ENCODE measurements around the gene MSH5. TPM values are rescaled to one million over a fixed set of nuclear protein-coding genes. Genes with fewer than 3 reads are reported as not detected.

MSH5 gene
- total RNA-seq, 3 donors from 2014 or later (not counting 1 experiment from before 2014, with no cell fraction given), result 28.2 to 44.6 (median 43.7) TPM

- Mint-ChIP-seq H3K36me3 (no peaks in the 10 kb centered on the region), H3K27ac (no peak overlapping the region), H3K4me1 (no peaks in the 10 kb centered on the region), H3K9me3 (no peaks in the 10 kb centered on the region), H3K27me3 (ENCODE audit: low read depth in 2 of 2) (no peaks in the 10 kb centered on the region), H3K4me3 (no peak overlapping the region)
- Histone ChIP-seq H3K27ac (ENCODE audit: low read length) (no peak overlapping the region), H3K27me3 (ENCODE audit: control insufficient read depth, insufficient read depth, low read length) (no peaks in the 10 kb centered on the region), H3K4me3 (ENCODE audit: low read length) (no peak overlapping the region), H3K36me3 (ENCODE audit: control insufficient read depth, insufficient read depth, low read length) (no peaks in the 10 kb centered on the region), H3K9me3 (ENCODE audit: control insufficient read depth, insufficient read depth, low read length) (no peaks in the 10 kb centered on the region), H3K4me1 (ENCODE audit: control insufficient read depth, insufficient read depth, low read length) (no peaks in the 10 kb centered on the region)
- intact Hi-C loops (cut with micrococcal nuclease), result no loop called here
- DNase-seq (no peak), ATAC-seq (no peak)
- WGBS (ENCODE audit: insufficient coverage), result 92% methylated on average over 6 of the region's 7 CpGs
- no peak for TF ChIP-seq CTCF (IDR thresholded peaks at IDR 0.05)
These were observed 10.7 kb downstream of the MSH5 start for GRCh38 chr6:31750411-31751022.

DNA sequence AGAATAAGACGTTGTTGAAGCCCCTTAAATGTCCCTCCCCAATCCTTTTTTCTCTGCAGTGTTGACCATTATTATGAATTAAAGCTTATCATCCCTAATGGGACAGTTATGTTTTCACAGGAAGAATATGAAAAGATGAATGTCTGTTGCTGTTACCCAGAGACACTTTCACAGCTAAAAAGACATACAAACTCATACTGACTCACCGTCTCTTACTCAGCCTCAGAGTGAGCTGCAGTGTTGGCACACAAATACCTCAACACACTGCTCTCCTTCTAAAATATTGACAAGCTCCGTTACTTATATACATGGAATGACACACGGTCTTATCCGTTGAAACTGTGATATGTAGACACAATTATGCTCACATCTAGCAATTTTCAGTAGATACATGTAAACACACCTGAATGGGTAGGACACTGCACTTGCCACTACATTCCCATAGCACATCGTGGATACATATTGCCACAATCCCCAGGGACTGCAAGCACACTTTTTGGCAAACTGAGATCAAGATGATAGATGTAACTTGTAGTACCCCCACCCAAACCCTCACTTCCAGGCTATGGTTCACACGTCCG, 13.0 kb downstream of the MSH5 start:
- no peak overlapping the region for H3K4me3 ChIP-seq (ENCODE audit: low read length)
- H3K9me3 ChIP-seq (ENCODE audit: control insufficient read depth, insufficient read depth, low read length), result no peaks in the 10 kb centered on the region
- no peak overlapping the region for H3K27ac ChIP-seq (ENCODE audit: low read length)
- H3K27me3 ChIP-seq (ENCODE audit: control insufficient read depth, insufficient read depth, low read length), result no peaks in the 10 kb centered on the region
- no peaks in the 10 kb centered on the region for H3K36me3 ChIP-seq (ENCODE audit: control insufficient read depth, insufficient read depth, low read length)
- H3K4me1 ChIP-seq (ENCODE audit: control insufficient read depth, insufficient read depth, low read length), result no peaks in the 10 kb centered on the region
- ATAC-seq, result no peak
- DNase-seq, result no peak
- WGBS (ENCODE audit: insufficient coverage), result 97% methylated on average over 7 of the region's 8 CpGs
- no peak for TF ChIP-seq CTCF (IDR thresholded peaks at IDR 0.05)
- Mint-ChIP-seq H3K4me1 (no peaks in the 10 kb centered on the region), H3K27me3 (ENCODE audit: low read depth in 2 of 2) (no peaks in the 10 kb centered on the region), H3K27ac (no peak overlapping the region), H3K9me3 (no peaks in the 10 kb centered on the region), H3K4me3 (no peak overlapping the region), H3K36me3 (no peaks in the 10 kb centered on the region)
- intact Hi-C loops (cut with micrococcal nuclease), result no loop called here

DNA sequence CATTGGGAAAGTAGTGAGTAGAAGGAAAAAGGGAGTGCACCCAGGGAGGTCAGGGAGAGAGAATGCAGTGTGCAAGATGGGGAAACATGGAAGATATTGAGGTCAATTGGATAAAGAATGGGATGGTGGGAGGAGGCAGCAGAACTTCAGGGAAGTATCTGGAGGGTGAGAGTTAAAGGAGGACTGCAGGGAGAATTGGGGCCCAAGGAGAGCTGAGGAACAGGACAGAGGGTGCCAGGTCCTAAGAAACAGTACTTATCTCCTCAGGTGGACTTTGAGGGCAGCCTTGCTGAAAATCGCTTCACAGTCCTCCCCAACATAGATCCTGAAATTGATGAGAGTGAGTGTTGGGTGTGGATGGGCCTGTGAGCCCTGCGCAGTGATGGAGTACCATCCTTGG, 18.5 kb downstream of the MSH5 start:
- TF ChIP-seq CTCF (IDR thresholded peaks at IDR 0.05), result no peak
- no peaks in the 10 kb centered on the region for H3K27me3 Mint-ChIP-seq (ENCODE audit: low read depth in 2 of 2)
- intact Hi-C loops (cut with micrococcal nuclease), result no loop called here
- no peaks in the 10 kb centered on the region for H3K27me3 ChIP-seq (ENCODE audit: control insufficient read depth, insufficient read depth, low read length)
- no peak overlapping the region for H3K4me3 Mint-ChIP-seq
- H3K27ac Mint-ChIP-seq, result no peak overlapping the region
- no peak overlapping the region for H3K4me3 ChIP-seq (ENCODE audit: low read length)
- H3K4me1 Mint-ChIP-seq, result peaks cover 0 to 1% of the 10 kb centered on the region in 2 donors
- H3K27ac ChIP-seq (ENCODE audit: low read length), result no peak overlapping the region
- no peak for ATAC-seq
- H3K36me3 Mint-ChIP-seq, result no peaks in the 10 kb centered on the region
- H3K36me3 ChIP-seq (ENCODE audit: control insufficient read depth, insufficient read depth, low read length), result peaks cover 3% of the 10 kb centered on the region
- no peak for DNase-seq
- H3K4me1 ChIP-seq (ENCODE audit: control insufficient read depth, insufficient read depth, low read length), result no peaks in the 10 kb centered on the region
- 100% methylated on average over 1 of the region's 2 CpGs for WGBS (ENCODE audit: insufficient coverage)
- H3K9me3 Mint-ChIP-seq, result no peaks in the 10 kb centered on the region
- H3K9me3 ChIP-seq (ENCODE audit: control insufficient read depth, insufficient read depth, low read length), result no peaks in the 10 kb centered on the region

GRCh38 chr6:31760790-31761189, 21.0 kb downstream of the MSH5 start:
- no peaks in the 10 kb centered on the region for H3K9me3 Mint-ChIP-seq
- TF ChIP-seq CTCF (IDR thresholded peaks at IDR 0.05), result no peak
- 96% methylated on average over 5 of the region's 5 CpGs for WGBS (ENCODE audit: insufficient coverage)
- Histone ChIP-seq H3K4me1 (ENCODE audit: control insufficient read depth, insufficient read depth, low read length) (no peaks in the 10 kb centered on the region), H3K27ac (ENCODE audit: low read length) (no peak overlapping the region), H3K27me3 (ENCODE audit: control insufficient read depth, insufficient read depth, low read length) (no peaks in the 10 kb centered on the region), H3K9me3 (ENCODE audit: control insufficient read depth, insufficient read depth, low read length) (no peaks in the 10 kb centered on the region), H3K4me3 (ENCODE audit: low read length) (no peak overlapping the region), H3K36me3 (ENCODE audit: control insufficient read depth, insufficient read depth, low read length) (peaks cover 3% of the 10 kb centered on the region)
- no peaks in the 10 kb centered on the region for H3K36me3 Mint-ChIP-seq
- H3K27me3 Mint-ChIP-seq (ENCODE audit: low read depth in 2 of 2), result no peaks in the 10 kb centered on the region
- no peak overlapping the region for H3K27ac Mint-ChIP-seq
- ATAC-seq (no peak), DNase-seq (no peak)
- H3K4me3 Mint-ChIP-seq, result no peak overlapping the region
- intact Hi-C loops (cut with micrococcal nuclease), result no loop called here
- H3K4me1 Mint-ChIP-seq, result peaks cover 0 to 5% of the 10 kb centered on the region in 2 donors
